Measurements from ENCODE around the gene CPNE4. TPM values are rescaled to one million over a fixed set of nuclear protein-coding genes. Genes with fewer than 3 reads are reported as not detected.

The CPNE4 gene
- total RNA-seq, 1 experiment from 2014 or later, result not detected

- no peak overlapping the region for H3K4me3 ChIP-seq (ENCODE audit: low read length)
- DNase-seq, result no peak
- no peaks in the 10 kb centered on the region for H3K9me3 ChIP-seq (ENCODE audit: low read length)
- no peaks in the 10 kb centered on the region for H3F3A ChIP-seq (ENCODE audit: low read length, unreplicated experiment)
- POLR2A ChIA-PET (ENCODE audit: unreplicated experiment), result no interaction called here
- H3K4me2 ChIP-seq (ENCODE audit: low read length), result no peak overlapping the region
- no TSS peak for BruUV-seq (replicated peaks)
- TF ChIP-seq EZH2 (IDR thresholded peaks at IDR 0.05; ENCODE audit: low read length, unreplicated experiment), result no peak
- TF ChIP-seq CTCF (conservative IDR thresholded peaks at IDR 0.05; ENCODE audit: low read depth, low read length), result no peak
- no peak for TF ChIP-seq EZH2phosphoT487 (IDR thresholded peaks at IDR 0.05; ENCODE audit: borderline replicate concordance, low read length)
- no peak for ATAC-seq
- CTCF ChIA-PET, result no interaction called here
- no peaks in the 10 kb centered on the region for H3K27me3 ChIP-seq (ENCODE audit: low read length)
- H3K9me2 ChIP-seq (replicated peaks; ENCODE audit: low read length), result no peaks in the 10 kb centered on the region
- H3K36me3 ChIP-seq (ENCODE audit: low read depth, low read length), result no peaks in the 10 kb centered on the region
- no peak overlapping the region for H2AFZ ChIP-seq (ENCODE audit: low read length)
- no peaks in the 10 kb centered on the region for H3K79me2 ChIP-seq (ENCODE audit: low read length)
- H4K20me1 ChIP-seq (ENCODE audit: low read length), result no peaks in the 10 kb centered on the region
- intact Hi-C loops (cut with micrococcal nuclease), result no loop called here
- H3K4me1 ChIP-seq (ENCODE audit: insufficient read depth, low read length), result no peaks in the 10 kb centered on the region
- no peak overlapping the region for H3K9ac ChIP-seq (ENCODE audit: low read length)
- no peak overlapping the region for H3K27ac ChIP-seq (ENCODE audit: low read length)
Observed at GRCh38 chr3:131928593-131928992, 106.2 kb downstream of the CPNE4 start.

DNA sequence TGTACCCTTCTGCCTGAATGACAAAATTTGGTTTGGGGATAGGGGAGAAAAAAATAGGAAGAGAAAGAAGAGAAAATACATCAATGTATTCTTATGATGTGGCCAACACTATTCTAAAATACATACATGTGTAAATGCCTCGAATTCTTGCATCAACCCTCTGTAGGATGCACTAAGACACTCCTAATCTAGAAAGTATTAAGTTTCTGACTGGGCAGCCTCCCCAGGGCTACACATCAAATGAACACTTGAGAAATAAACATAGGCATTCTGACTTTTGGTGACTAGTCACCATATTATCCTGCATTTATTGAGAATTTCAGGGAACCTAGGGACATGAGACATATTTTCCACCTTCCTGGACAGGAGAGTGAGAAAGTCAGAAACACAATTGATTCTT, 109.2 kb downstream of the CPNE4 start:
- Histone ChIP-seq H3K4me3 (ENCODE audit: low read length) (no peak overlapping the region), H3K4me2 (ENCODE audit: low read length) (no peak overlapping the region), H3K79me2 (ENCODE audit: low read length) (no peaks in the 10 kb centered on the region), H3K4me1 (ENCODE audit: insufficient read depth, low read length) (no peaks in the 10 kb centered on the region), H3K36me3 (ENCODE audit: low read depth, low read length) (no peaks in the 10 kb centered on the region), H3K27me3 (ENCODE audit: low read length) (no peaks in the 10 kb centered on the region), H3F3A (ENCODE audit: low read length, unreplicated experiment) (no peaks in the 10 kb centered on the region), H4K20me1 (ENCODE audit: low read length) (no peaks in the 10 kb centered on the region), H3K9me2 (replicated peaks; ENCODE audit: low read length) (no peaks in the 10 kb centered on the region), H3K9me3 (ENCODE audit: low read length) (no peaks in the 10 kb centered on the region), H2AFZ (ENCODE audit: low read length) (no peak overlapping the region), H3K27ac (ENCODE audit: low read length) (no peak overlapping the region), H3K9ac (ENCODE audit: low read length) (no peak overlapping the region)
- no peak for DNase-seq
- no TSS peak for BruUV-seq (replicated peaks)
- POLR2A ChIA-PET (ENCODE audit: unreplicated experiment), result no interaction called here
- CTCF ChIA-PET, result no interaction called here
- intact Hi-C loops (cut with micrococcal nuclease), result no loop called here
- ATAC-seq, result no peak
- no peak for TF ChIP-seq EZH2phosphoT487 (IDR thresholded peaks at IDR 0.05; ENCODE audit: borderline replicate concordance, low read length)
- TF ChIP-seq CTCF (conservative IDR thresholded peaks at IDR 0.05; ENCODE audit: low read depth, low read length), result no peak
- no peak for TF ChIP-seq EZH2 (IDR thresholded peaks at IDR 0.05; ENCODE audit: low read length, unreplicated experiment)

GRCh38 chr3:131922356-131922755, 112.5 kb downstream of the CPNE4 start:
- no peak for DNase-seq
- TF ChIP-seq EZH2 (IDR thresholded peaks at IDR 0.05; ENCODE audit: low read length, unreplicated experiment) (no peak), CTCF (conservative IDR thresholded peaks at IDR 0.05; ENCODE audit: low read depth, low read length) (no peak), EZH2phosphoT487 (IDR thresholded peaks at IDR 0.05; ENCODE audit: borderline replicate concordance, low read length) (no peak)
- ATAC-seq, result no peak
- no peaks in the 10 kb centered on the region for H3K27me3 ChIP-seq (ENCODE audit: low read length)
- no peaks in the 10 kb centered on the region for H3F3A ChIP-seq (ENCODE audit: low read length, unreplicated experiment)
- intact Hi-C loops (cut with micrococcal nuclease), result no loop called here
- H3K36me3 ChIP-seq (ENCODE audit: low read depth, low read length), result no peaks in the 10 kb centered on the region
- no peaks in the 10 kb centered on the region for H4K20me1 ChIP-seq (ENCODE audit: low read length)
- BruUV-seq (replicated peaks), result no TSS peak
- no peaks in the 10 kb centered on the region for H3K9me2 ChIP-seq (replicated peaks; ENCODE audit: low read length)
- no peaks in the 10 kb centered on the region for H3K4me1 ChIP-seq (ENCODE audit: insufficient read depth, low read length)
- ChIA-PET POLR2A (ENCODE audit: unreplicated experiment) (no interaction called here), CTCF (no interaction called here)
- H3K9me3 ChIP-seq (ENCODE audit: low read length), result no peaks in the 10 kb centered on the region
- H3K79me2 ChIP-seq (ENCODE audit: low read length), result no peaks in the 10 kb centered on the region
- H3K4me3 ChIP-seq (ENCODE audit: low read length), result no peak overlapping the region
- H3K9ac ChIP-seq (ENCODE audit: low read length), result no peak overlapping the region
- H3K27ac ChIP-seq (ENCODE audit: low read length), result no peak overlapping the region
- no peak overlapping the region for H2AFZ ChIP-seq (ENCODE audit: low read length)
- H3K4me2 ChIP-seq (ENCODE audit: low read length), result no peak overlapping the region
